GM12878 (cell line): Measurements from ENCODE around the gene LRRC10B. TPM values are rescaled to one million over a fixed set of nuclear protein-coding genes. Genes with fewer than 3 reads are reported as not detected.

ENCODE experiments used
- ATAC-seq: fragments of 200-7000 bp; cut with Tn5 transposase; 3 replicates; pipeline ENCODE4 v1.9.1; 2020; ENCODE audit warnings: mild to moderate bottlenecking, moderate library complexity
- BruUV-seq: library from RNA; stranded (reverse); fragments of 400-500 nt; replicated peaks from 2 replicates; lab custom pipeline; 2021; lab: Mats Ljungman, UMichigan
- CTCF ChIA-PET: fragments of 300-600 bp; sonication (Branson Sonifier 250); formaldehyde crosslinking; extraction: SDS; loops from one replicate; lab custom pipeline; 2021; ENCODE audit warnings: inconsistent platforms; lab: Yijun Ruan, JAX
- POLR2A ChIA-PET: fragments of 350-600 bp; formaldehyde crosslinking; extraction: SDS; loops from one replicate; lab custom pipeline; 2021; ENCODE audit warnings: inconsistent platforms; lab: Charles Lee
- RAD21 ChIA-PET: fragments of 300-600 bp; sonication (Branson Sonifier 250); formaldehyde crosslinking; loops from one replicate; lab custom pipeline; 2023; ENCODE audit warnings: antibody characterized with exemption; ENCODE audit not compliant: unreplicated experiment; lab: Charles Lee
- SMC1A ChIA-PET: fragments of 300-600 bp; sonication (Branson Sonifier 250); formaldehyde crosslinking; loops from one replicate; lab custom pipeline; 2023; ENCODE audit not compliant: unreplicated experiment, uncharacterized antibody; lab: Charles Lee
- DNase-seq: peaks from one replicate; pipeline ENCODE4 v3.0.0-alpha.2; 2011; ENCODE audit warnings: low read depth, low spot score
- FAIRE-seq: peaks from 3 replicates; lab custom pipeline; 2011; peaks lifted over from hg19 to GRCh38; lab: Jason Lieb, UNC
- H2AFZ ChIP-seq: 2 replicates; pipeline ENCODE4 v1.6.0; 2011; ENCODE audit warnings: low read depth, low read length, control low read depth; ENCODE audit not compliant: control insufficient read depth
- H3K27ac ChIP-seq: 2 replicates; pipeline ENCODE4 v1.5.1; 2011; ENCODE audit warnings: control low read depth; ENCODE audit not compliant: control insufficient read depth, insufficient read depth
- H3K27me3 ChIP-seq, 2 experiments: replicated peaks in 1 of 2; 2 replicates each; pipeline versions ENCODE4 v1.6.0 to v1.6.1; 2011; ENCODE audit warnings: low read length in 1 of 2; ENCODE audit not compliant: control insufficient read depth in 2 of 2, insufficient read depth in 2 of 2
- H3K36me3 ChIP-seq, 2 experiments: 2 replicates each; pipeline ENCODE4 v1.5.1; 2011; ENCODE audit warnings: low read length in 1 of 2; ENCODE audit not compliant: control insufficient read depth in 2 of 2, insufficient read depth in 2 of 2
- H3K4me1 ChIP-seq: 2 replicates; pipeline ENCODE4 v1.6.1; 2011; ENCODE audit warnings: mild to moderate bottlenecking, low read length, moderate library complexity, mixed read lengths; ENCODE audit not compliant: control insufficient read depth, insufficient read depth
- H3K4me2 ChIP-seq: 2 replicates; pipeline ENCODE4 v1.6.0; 2011; ENCODE audit warnings: control low read depth; ENCODE audit not compliant: control insufficient read depth, insufficient read depth
- H3K4me3 ChIP-seq: fragments of 200-600 bp; sonication (generic); 2 replicates; pipeline ENCODE4 v1.5.1; 2016
- H3K79me2 ChIP-seq: 2 replicates; pipeline ENCODE4 v1.6.0; 2011; ENCODE audit warnings: low read length; ENCODE audit not compliant: control insufficient read depth, insufficient read depth
- H3K9ac ChIP-seq: 2 replicates; pipeline ENCODE4 v1.8.0; 2011; ENCODE audit warnings: low read length, control low read depth, mixed read lengths; ENCODE audit not compliant: control insufficient read depth, insufficient read depth
- H3K9me3 ChIP-seq: replicated peaks from 3 replicates; pipeline ENCODE4 v1.5.1; 2011; ENCODE audit warnings: mild to moderate bottlenecking, low read length; ENCODE audit not compliant: control insufficient read depth, insufficient read depth
- H4K20me1 ChIP-seq: 2 replicates; pipeline ENCODE4 v1.6.0; 2011; ENCODE audit not compliant: control insufficient read depth, insufficient read depth
- ASH2L ChIP-seq: fragments of 300-600, 200-600 bp; sonication (generic); IDR thresholded peaks from 2 replicates; pipeline ENCODE4 v1.6.1; 2017; ENCODE audit warnings: low read depth, mild to moderate bottlenecking, borderline replicate concordance
- BMI1 ChIP-seq: fragments of 450-650 bp; IDR thresholded peaks from 2 replicates; pipeline ENCODE4 v1.6.1; 2016; ENCODE audit warnings: mild to moderate bottlenecking, moderate library complexity, borderline replicate concordance
- EGR1 ChIP-seq, 2 experiments: IDR thresholded peaks; 1 replicate in 1 of 2; 2 replicates in 1 of 2; pipeline ENCODE4 v1.6.1; 2011 to 2012; ENCODE audit warnings: low read depth in 2 of 2, low read length in 2 of 2, borderline replicate concordance in 1 of 2, mild to moderate bottlenecking in 1 of 2, moderate library complexity in 1 of 2
- ESRRA ChIP-seq: IDR thresholded peaks from 2 replicates; pipeline ENCODE4 v1.6.1; 2012; ENCODE audit warnings: mild to moderate bottlenecking, low read length, improper control_type of control experiment
- MYC ChIP-seq: IDR thresholded peaks from 2 replicates; pipeline ENCODE4 v1.6.1; 2011; ENCODE audit warnings: mild to moderate bottlenecking, low read length, moderate library complexity, inconsistent platforms; ENCODE audit not compliant: insufficient read depth, insufficient replicate concordance, insufficient read length, severe bottlenecking
- PKNOX1 ChIP-seq: fragments of 450-650 bp; IDR thresholded peaks from 2 replicates; pipeline ENCODE4 v1.6.1; 2016; ENCODE audit warnings: mild to moderate bottlenecking
- PML ChIP-seq: IDR thresholded peaks from 2 replicates; pipeline ENCODE4 v1.6.1; 2012; ENCODE audit warnings: low read length, inconsistent platforms
- WGBS: methylation state at CpG from one replicate; pipeline ENCODE4 v1.1.6; 2016; ENCODE audit warnings: low lambda C conversion rate; ENCODE audit not compliant: insufficient replicate concordance, insufficient coverage; ENCODE audit errors: missing lambda C conversion rate; 5-methylcytosine and 5-hydroxymethylcytosine counted together
- in situ Hi-C: fragments of 300-500 bp; cut with MboI; formaldehyde crosslinking; loops from 9 replicates; pipeline ENCODE4 v1.14.3; 2018; ENCODE audit warnings: mixed read lengths
- intact Hi-C: fragments of 100-400 bp; cut with micrococcal nuclease; formaldehyde crosslinking; loops from one replicate; pipeline ENCODE4 v1.14.2; 2022; ENCODE audit not compliant: unreplicated experiment
- polyA plus RNA-seq, 11 experiments: library from polyadenylated mRNA; depleted of rRNA in 4 of 11; unstranded in 6 of 11; stranded (reverse) in 5 of 11; fragments of >200 nt; fragmentation: Nextera tagmentation in 4 of 11; fragmentation: Illumina TruSeq in 1 of 11; extraction: Ambion mirVana in 4 of 11; extraction: Trizol in 1 of 11; gene quantifications; 1 replicate in 1 of 11; 2 replicates in 10 of 11; pipeline versions ENCODE4 v1.2.1 to v1.2.3, GENCODE V29; 2011 to 2016; ENCODE audit warnings: inconsistent platforms in 2 of 11, missing spikeins in 2 of 11, low read depth in 1 of 11
- total RNA-seq, 4 experiments: library from RNA; depleted of rRNA in 3 of 4; stranded (reverse); fragments of >200 nt in 3 of 4; fragmentation: Illumina TruSeq in 1 of 4; extraction: Trizol in 1 of 4; gene quantifications; 2 replicates each; pipeline versions ENCODE4 v1.2.1 to v1.2.3, GENCODE V29; 2013 to 2021
- TF ChIP-seq, protein P1 (sequence below): fragments of 150-350 bp; IDR thresholded peaks from 2 replicates; pipeline ENCODE4 v1.6.1; 2016; ENCODE audit warnings: low read depth, low read length
- TF ChIP-seq, protein P2 (sequence below): IDR thresholded peaks from 2 replicates; pipeline ENCODE4 v1.6.1; 2011; ENCODE audit warnings: low read depth, low read length, improper control_type of control experiment, borderline replicate concordance

The LRRC10B gene
- total and polyA plus RNA-seq, 10 of the 15 experiments (the other 5 are each of a cell fraction or from before 2014, with no cell fraction given), result not detected

DNA sequence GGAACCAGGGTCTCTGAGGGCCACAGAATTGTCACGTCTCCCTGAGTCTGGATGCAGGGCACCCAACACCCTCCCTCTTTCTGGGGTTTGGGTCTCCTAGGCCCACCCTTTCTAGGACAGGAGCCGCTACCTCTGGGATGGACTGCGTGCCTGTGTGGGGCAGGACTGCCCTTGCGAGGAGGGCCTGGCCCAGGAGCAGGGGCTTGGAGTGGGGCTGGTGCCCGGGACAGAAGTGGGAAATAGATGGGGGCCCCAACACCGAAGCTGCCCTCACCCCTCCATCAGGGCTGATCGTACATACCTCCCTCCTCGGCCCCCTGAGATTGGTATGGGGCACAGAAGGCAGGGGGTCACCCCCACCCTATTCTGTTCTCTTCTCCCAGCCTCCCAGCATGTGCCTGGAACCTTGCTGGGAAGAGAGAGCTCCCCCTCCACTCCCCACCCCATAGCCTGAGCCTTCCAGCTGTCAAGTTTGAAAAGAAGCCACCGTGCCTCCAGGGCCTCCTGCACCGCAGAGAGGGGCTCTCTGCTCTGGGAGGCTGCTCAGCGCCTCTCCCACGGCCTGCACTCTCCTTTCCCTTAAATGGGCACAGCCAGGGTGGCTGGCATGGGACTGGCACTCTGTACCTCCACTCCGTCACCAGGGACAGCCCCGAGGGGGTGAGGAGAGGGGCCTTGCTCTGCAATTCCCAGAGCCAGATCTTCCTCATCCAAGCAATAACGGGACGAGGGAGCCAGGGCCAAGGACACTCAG is 1.8 kb downstream of the LRRC10B start (continued):
- TF ChIP-seq, protein P1, sequence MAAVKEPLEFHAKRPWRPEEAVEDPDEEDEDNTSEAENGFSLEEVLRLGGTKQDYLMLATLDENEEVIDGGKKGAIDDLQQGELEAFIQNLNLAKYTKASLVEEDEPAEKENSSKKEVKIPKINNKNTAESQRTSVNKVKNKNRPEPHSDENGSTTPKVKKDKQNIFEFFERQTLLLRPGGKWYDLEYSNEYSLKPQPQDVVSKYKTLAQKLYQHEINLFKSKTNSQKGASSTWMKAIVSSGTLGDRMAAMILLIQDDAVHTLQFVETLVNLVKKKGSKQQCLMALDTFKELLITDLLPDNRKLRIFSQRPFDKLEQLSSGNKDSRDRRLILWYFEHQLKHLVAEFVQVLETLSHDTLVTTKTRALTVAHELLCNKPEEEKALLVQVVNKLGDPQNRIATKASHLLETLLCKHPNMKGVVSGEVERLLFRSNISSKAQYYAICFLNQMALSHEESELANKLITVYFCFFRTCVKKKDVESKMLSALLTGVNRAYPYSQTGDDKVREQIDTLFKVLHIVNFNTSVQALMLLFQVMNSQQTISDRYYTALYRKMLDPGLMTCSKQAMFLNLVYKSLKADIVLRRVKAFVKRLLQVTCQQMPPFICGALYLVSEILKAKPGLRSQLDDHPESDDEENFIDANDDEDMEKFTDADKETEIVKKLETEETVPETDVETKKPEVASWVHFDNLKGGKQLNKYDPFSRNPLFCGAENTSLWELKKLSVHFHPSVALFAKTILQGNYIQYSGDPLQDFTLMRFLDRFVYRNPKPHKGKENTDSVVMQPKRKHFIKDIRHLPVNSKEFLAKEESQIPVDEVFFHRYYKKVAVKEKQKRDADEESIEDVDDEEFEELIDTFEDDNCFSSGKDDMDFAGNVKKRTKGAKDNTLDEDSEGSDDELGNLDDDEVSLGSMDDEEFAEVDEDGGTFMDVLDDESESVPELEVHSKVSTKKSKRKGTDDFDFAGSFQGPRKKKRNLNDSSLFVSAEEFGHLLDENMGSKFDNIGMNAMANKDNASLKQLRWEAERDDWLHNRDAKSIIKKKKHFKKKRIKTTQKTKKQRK, result no peak
- TF ChIP-seq PKNOX1, result no peak
- TF ChIP-seq BMI1, result no peak
- no peak for TF ChIP-seq PML

- in situ Hi-C loops, result no loop called here
- TF ChIP-seq ESRRA (no peak), ASH2L (no peak), EGR1 (IDR thresholded peaks at IDR 0.05; ENCODE audit: borderline replicate concordance in 1 of 2, low read depth in 2 of 2, low read length in 2 of 2) (no peak), MYC (no peak)
- TF ChIP-seq, protein P2, sequence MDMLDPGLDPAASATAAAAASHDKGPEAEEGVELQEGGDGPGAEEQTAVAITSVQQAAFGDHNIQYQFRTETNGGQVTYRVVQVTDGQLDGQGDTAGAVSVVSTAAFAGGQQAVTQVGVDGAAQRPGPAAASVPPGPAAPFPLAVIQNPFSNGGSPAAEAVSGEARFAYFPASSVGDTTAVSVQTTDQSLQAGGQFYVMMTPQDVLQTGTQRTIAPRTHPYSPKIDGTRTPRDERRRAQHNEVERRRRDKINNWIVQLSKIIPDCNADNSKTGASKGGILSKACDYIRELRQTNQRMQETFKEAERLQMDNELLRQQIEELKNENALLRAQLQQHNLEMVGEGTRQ, result no peak
- TF ChIP-seq, all 136 proteins: peak for 0
- WGBS, result 37% methylated on average over 14 of the region's 14 CpGs
- Histone ChIP-seq H3K27me3 (peaks cover 9 to 12% of the 10 kb centered on the region in 2 experiments), H3K4me3 (no peak overlapping the region), H2AFZ (no peak overlapping the region), H4K20me1 (no peaks in the 10 kb centered on the region), H3K4me1 (no peaks in the 10 kb centered on the region), H3K9me3 (no peaks in the 10 kb centered on the region), H3K36me3 (no peaks in the 10 kb centered on the region), H3K27ac (no peak overlapping the region), H3K4me2 (no peak overlapping the region), H3K9ac (no peak overlapping the region), H3K79me2 (no peaks in the 10 kb centered on the region)
- ATAC-seq (no peak), DNase-seq (no peak), FAIRE-seq (no peak)
- intact Hi-C loops, result no loop called here
- ChIA-PET SMC1A (no interaction called here), POLR2A (no interaction called here), CTCF (no interaction called here), RAD21 (no interaction called here)
- no TSS peak for BruUV-seq
These were observed 2.4 kb downstream of the LRRC10B start for GRCh38 chr11:61510974-61511373.
